PC-3 (cell line): ENCODE data around the gene SVIL. TPM values are rescaled to one million over a fixed set of nuclear protein-coding genes. Genes with fewer than 3 reads are reported as not detected.

Source experiments
- ATAC-seq: fragments of 200-7000 bp; cut with Tn5 transposase; 2 replicates; pipeline ENCODE4 v1.9.1; 2020; ENCODE audit warnings: mild to moderate bottlenecking, moderate library complexity
- BruUV-seq: library from RNA; stranded (reverse); fragments of 400-500 nt; replicated peaks from 2 replicates; lab custom pipeline; 2021; lab: Mats Ljungman, UMichigan
- CTCF ChIA-PET: fragments of 300-600 bp; sonication (Branson Sonifier 250); formaldehyde crosslinking; loops from one replicate; lab custom pipeline; 2022; ENCODE audit warnings: antibody characterized with exemption; lab: Charles Lee
- POLR2A ChIA-PET: fragments of 300-600 bp; sonication (Branson Sonifier 250); formaldehyde crosslinking; loops from one replicate; lab custom pipeline; 2022; ENCODE audit warnings: antibody characterized with exemption; ENCODE audit not compliant: unreplicated experiment; lab: Charles Lee
- DNase-seq: peaks from one replicate; pipeline ENCODE4 v3.0.0-alpha.2; 2015
- H2AFZ ChIP-seq: fragments of 300-600 bp; sonication (generic); 2 replicates; pipeline ENCODE4 v1.6.0; 2016; ENCODE audit warnings: antibody characterized with exemption, low read length
- H3F3A ChIP-seq: fragments of 300-600 bp; sonication (generic); one replicate; pipeline ENCODE4 v1.6.0; 2017; ENCODE audit warnings: antibody characterized with exemption, low read length, control low read depth, mild to moderate bottlenecking; ENCODE audit not compliant: unreplicated experiment
- H3K27ac ChIP-seq: fragments of 300-600 bp; sonication (generic); 2 replicates; pipeline ENCODE4 v1.5.1; 2016; ENCODE audit warnings: mild to moderate bottlenecking, low read length
- H3K27me3 ChIP-seq: fragments of 300-600 bp; sonication (generic); 2 replicates; pipeline ENCODE4 v1.6.1; 2016; ENCODE audit warnings: low read length, mixed read lengths
- H3K36me3 ChIP-seq: fragments of 300-600 bp; sonication (generic); 2 replicates; pipeline ENCODE4 v1.6.1; 2016; ENCODE audit warnings: low read depth, mixed run types, low read length, mixed read lengths
- H3K4me1 ChIP-seq: fragments of 300-600 bp; sonication (generic); 2 replicates; pipeline ENCODE4 v1.5.1; 2016; ENCODE audit warnings: low read length; ENCODE audit not compliant: insufficient read depth
- H3K4me2 ChIP-seq: fragments of 300-600 bp; sonication (generic); 2 replicates; pipeline ENCODE4 v1.6.0; 2016; ENCODE audit warnings: low read length
- H3K4me3 ChIP-seq: fragments of 300-600 bp; sonication (generic); 2 replicates; pipeline ENCODE4 v1.5.1; 2016; ENCODE audit warnings: mild to moderate bottlenecking, low read length, mixed read lengths
- H3K79me2 ChIP-seq: fragments of 300-600 bp; sonication (generic); 2 replicates; pipeline ENCODE4 v1.6.1; 2017; ENCODE audit warnings: low read length, mixed read lengths
- H3K9ac ChIP-seq: fragments of 300-600 bp; sonication (generic); 2 replicates; pipeline ENCODE4 v1.6.0; 2016; ENCODE audit warnings: mild to moderate bottlenecking, low read length
- H3K9me2 ChIP-seq: fragments of 300-600 bp; sonication (generic); replicated peaks from 2 replicates; pipeline ENCODE4 v1.6.1; 2016; ENCODE audit warnings: mixed run types, low read length, mixed read lengths
- H3K9me3 ChIP-seq: fragments of 300-600 bp; sonication (generic); 2 replicates; pipeline ENCODE4 v1.6.1; 2016; ENCODE audit warnings: low read length, mixed read lengths
- H4K20me1 ChIP-seq: fragments of 300-600 bp; sonication (generic); 2 replicates; pipeline ENCODE4 v1.6.1; 2016; ENCODE audit warnings: low read length, mixed read lengths
- CTCF ChIP-seq: fragments of 300-600 bp; sonication (generic); conservative IDR thresholded peaks from 2 replicates; pipeline ENCODE4 v1.5.1; 2017; ENCODE audit warnings: antibody characterized with exemption, low read depth, mild to moderate bottlenecking, low read length
- EZH2 ChIP-seq: fragments of 300-600 bp; sonication (generic); IDR thresholded peaks from one replicate; pipeline ENCODE4 v1.6.1; 2017; ENCODE audit warnings: antibody characterized with exemption, mild to moderate bottlenecking, low read length; ENCODE audit not compliant: unreplicated experiment
- EZH2phosphoT487 ChIP-seq: fragments of 300-600 bp; sonication (generic); IDR thresholded peaks from 2 replicates; pipeline ENCODE4 v1.6.1; 2018; ENCODE audit warnings: mild to moderate bottlenecking, antibody characterized with exemption, low read length, borderline replicate concordance
- intact Hi-C: fragments of 100-400 bp; cut with micrococcal nuclease; formaldehyde crosslinking; loops from 2 replicates; pipeline ENCODE4 v1.9.0; 2023
- total RNA-seq: library from RNA; depleted of rRNA; stranded (reverse); fragments of >200 nt; gene quantifications from 2 replicates; pipeline ENCODE4 v1.2.3, GENCODE V29; 2014

Gene SVIL
- total RNA-seq, 1 experiment from 2014 or later = 19.2 TPM

- no peak for TF ChIP-seq CTCF
- TF ChIP-seq EZH2phosphoT487 = no peak
- DNase-seq = no peak
- no TSS peak for BruUV-seq
- no peaks in the 10 kb centered on the region for H3K9me2 ChIP-seq
- H4K20me1 ChIP-seq = no peaks in the 10 kb centered on the region
- no peaks in the 10 kb centered on the region for H3K36me3 ChIP-seq
- H3K4me2 ChIP-seq = no peak overlapping the region
- ATAC-seq = no peak
- intact Hi-C loops = no loop called here
- POLR2A ChIA-PET = no interaction called here
- peaks cover 5% of the 10 kb centered on the region; the same call in 1 of the 2 replicates for H3K79me2 ChIP-seq
- H2AFZ ChIP-seq = no peak overlapping the region
- H3K27ac ChIP-seq = no peak overlapping the region
- H3K4me1 ChIP-seq = peaks cover 40% of the 10 kb centered on the region
- CTCF ChIA-PET = no interaction called here
- H3K9me3 ChIP-seq = no peaks in the 10 kb centered on the region
- H3K9ac ChIP-seq = no peak overlapping the region
- H3K27me3 ChIP-seq = no peaks in the 10 kb centered on the region
- H3F3A ChIP-seq = no peaks in the 10 kb centered on the region
- no peak overlapping the region for H3K4me3 ChIP-seq
Observed at GRCh38 chr10:29586509-29586908, 48.3 kb downstream of the SVIL start.

GRCh38 chr10:29585488-29585976, 49.2 kb downstream of the SVIL start:
- CTCF ChIA-PET = no interaction called here
- Histone ChIP-seq H3F3A (no peaks in the 10 kb centered on the region), H3K4me2 (no peak overlapping the region), H3K36me3 (no peaks in the 10 kb centered on the region), H4K20me1 (no peaks in the 10 kb centered on the region), H3K27me3 (no peaks in the 10 kb centered on the region), H3K79me2 (peaks cover 5% of the 10 kb centered on the region; the same call in 1 of the 2 replicates), H3K9ac (no peak overlapping the region), H3K4me3 (no peak overlapping the region), H3K27ac (no peak overlapping the region), H2AFZ (no peak overlapping the region), H3K9me3 (no peaks in the 10 kb centered on the region), H3K4me1 (peaks cover 31% of the 10 kb centered on the region), H3K9me2 (no peaks in the 10 kb centered on the region)
- ATAC-seq (peak; percentile 64), DNase-seq (peak; percentile 44)
- TF ChIP-seq EZH2phosphoT487 (no peak), EZH2 (no peak), CTCF (no peak)
- no TSS peak for BruUV-seq
- POLR2A ChIA-PET = no interaction called here
- intact Hi-C loops = no loop called here

- CTCF ChIA-PET = no interaction called here
- intact Hi-C loops = no loop called here
- H2AFZ ChIP-seq = no peak overlapping the region
Observed at GRCh38 chr10:29584436-29584835, 50.3 kb downstream of the SVIL start.

More at GRCh38 chr10:29584436-29584835, 50.3 kb downstream of the SVIL start:
- no TSS peak for BruUV-seq
- POLR2A ChIA-PET = no interaction called here
- DNase-seq (no peak), ATAC-seq (no peak)
- H3K9me3 ChIP-seq = no peaks in the 10 kb centered on the region
- TF ChIP-seq CTCF = no peak
- TF ChIP-seq EZH2phosphoT487 = no peak
- no peak for TF ChIP-seq EZH2
- H3K79me2 ChIP-seq = peaks cover 5% of the 10 kb centered on the region; the same call in 1 of the 2 replicates
- H3F3A ChIP-seq = no peaks in the 10 kb centered on the region
- no peaks in the 10 kb centered on the region for H3K27me3 ChIP-seq
- no peaks in the 10 kb centered on the region for H3K9me2 ChIP-seq
- H3K27ac ChIP-seq = no peak overlapping the region
- no peaks in the 10 kb centered on the region for H4K20me1 ChIP-seq
- H3K4me2 ChIP-seq = no peak overlapping the region
- no peak overlapping the region for H3K4me3 ChIP-seq
- no peak overlapping the region for H3K9ac ChIP-seq
- H3K4me1 ChIP-seq = peaks cover 23% of the 10 kb centered on the region
- H3K36me3 ChIP-seq = no peaks in the 10 kb centered on the region
